ENCODE results near the gene PGBD5.

The PGBD5 gene

DNA sequence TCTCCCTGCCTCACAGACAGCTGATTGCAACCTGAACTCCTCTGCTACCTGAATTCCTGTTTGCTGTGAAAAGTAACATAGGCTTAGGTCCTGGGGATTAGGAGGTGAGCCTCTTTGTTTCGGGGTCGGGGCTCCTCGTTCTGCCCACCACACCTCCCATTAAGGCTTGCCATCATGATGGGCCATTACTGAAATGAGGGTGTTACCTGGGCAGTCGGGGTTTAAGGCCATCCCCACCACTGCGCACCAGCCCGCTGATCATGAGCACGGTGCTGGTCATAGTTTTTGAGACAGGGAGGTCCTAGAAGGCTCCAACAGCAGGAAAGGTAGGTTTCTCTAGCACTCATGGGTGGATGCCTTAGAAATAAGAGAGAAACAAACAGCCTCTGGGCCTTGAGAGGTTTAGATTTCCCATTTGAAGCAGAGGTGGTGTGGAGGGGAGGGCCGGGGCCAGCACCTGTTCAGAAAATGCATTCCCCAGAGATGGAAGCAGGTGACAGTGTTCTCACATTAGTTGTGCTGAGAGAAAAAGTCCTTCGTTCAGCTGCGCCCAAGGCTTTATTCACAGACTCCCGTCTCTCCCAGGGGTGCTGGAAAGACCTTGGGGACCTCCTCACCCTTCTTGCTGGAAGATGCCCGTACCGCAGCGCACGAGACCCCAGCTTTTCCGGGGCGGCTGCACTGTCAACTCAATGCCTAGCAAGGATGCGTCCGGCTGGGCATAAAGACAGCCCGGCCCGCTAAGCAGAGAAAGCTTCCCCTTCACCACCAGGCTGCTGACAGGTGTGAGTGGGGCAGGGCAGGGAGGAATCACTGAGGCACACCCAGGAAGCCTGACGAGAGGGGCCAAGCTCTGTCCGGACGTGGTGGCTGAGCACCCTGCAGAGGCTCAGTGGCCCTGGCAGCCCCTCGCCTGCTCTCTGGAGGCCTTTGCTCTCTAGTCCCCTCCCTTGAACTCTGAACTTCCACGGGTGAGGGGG is 125.5 kb downstream of the PGBD5 start:
- DNase-seq (ENCODE audit: low spot score): no peak

- no peak for DNase-seq (ENCODE audit: low spot score)
These were observed 126.7 kb downstream of the PGBD5 start for GRCh38 chr1:230299191-230300006.

DNA sequence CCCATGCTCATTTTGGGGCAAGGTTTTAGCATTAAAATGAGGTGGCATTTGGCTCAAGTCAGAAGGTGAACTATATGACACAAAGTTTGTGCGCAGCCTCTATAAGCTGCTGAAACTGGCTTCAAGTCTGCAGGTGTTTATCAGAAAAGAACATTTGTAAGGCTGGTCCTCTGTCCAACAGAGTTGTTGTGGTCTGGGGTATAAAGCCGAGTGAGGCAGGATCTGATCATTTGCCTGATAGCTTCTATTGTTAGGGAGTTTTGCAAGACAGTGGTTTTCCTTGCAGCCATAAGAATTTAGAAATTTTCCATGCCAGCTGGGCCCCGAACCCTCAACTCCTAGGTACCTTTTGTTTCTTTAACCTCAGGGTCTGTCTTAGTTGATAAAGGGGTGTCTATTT is 130.8 kb downstream of the PGBD5 start:
- DNase-seq (ENCODE audit: low spot score): no peak

DNA sequence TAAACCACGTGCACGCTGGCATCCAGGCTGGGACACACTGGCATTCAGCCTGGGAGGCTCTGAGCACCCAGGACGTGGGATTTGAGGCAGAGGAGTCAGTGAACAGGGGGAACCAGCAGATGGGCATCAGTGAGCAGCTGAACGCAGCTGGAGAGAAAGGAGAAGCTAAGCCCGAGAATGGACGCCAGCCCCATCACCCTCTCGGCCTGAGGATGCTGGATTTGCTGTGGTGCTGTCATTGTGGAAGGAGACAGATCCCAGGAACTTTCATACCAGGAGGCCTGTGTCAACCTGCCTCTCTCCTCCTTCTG is 132.8 kb downstream of the PGBD5 start:
- no peak for DNase-seq (ENCODE audit: low spot score)

GRCh38 chr1:230292689-230293389 is 133.3 kb downstream of the PGBD5 start:
- no peak for DNase-seq (ENCODE audit: low spot score)

- no peak for DNase-seq (ENCODE audit: low spot score)
These were observed 134.2 kb downstream of the PGBD5 start for GRCh38 chr1:230291731-230292620.

- DNase-seq (ENCODE audit: low spot score): no peak
These were observed 136.8 kb downstream of the PGBD5 start for GRCh38 chr1:230289350-230289644.

- DNase-seq (ENCODE audit: low spot score): no peak
These were observed 137.3 kb downstream of the PGBD5 start for GRCh38 chr1:230288641-230289349.

GRCh38 chr1:230287674-230288315 is 138.3 kb downstream of the PGBD5 start:
- no peak for DNase-seq (ENCODE audit: low spot score)

GRCh38 chr1:230286890-230287269 is 139.3 kb downstream of the PGBD5 start:
- DNase-seq (ENCODE audit: low spot score): no peak

- DNase-seq (ENCODE audit: low spot score): no peak
These were observed 139.8 kb downstream of the PGBD5 start for GRCh38 chr1:230286166-230286889.

DNA sequence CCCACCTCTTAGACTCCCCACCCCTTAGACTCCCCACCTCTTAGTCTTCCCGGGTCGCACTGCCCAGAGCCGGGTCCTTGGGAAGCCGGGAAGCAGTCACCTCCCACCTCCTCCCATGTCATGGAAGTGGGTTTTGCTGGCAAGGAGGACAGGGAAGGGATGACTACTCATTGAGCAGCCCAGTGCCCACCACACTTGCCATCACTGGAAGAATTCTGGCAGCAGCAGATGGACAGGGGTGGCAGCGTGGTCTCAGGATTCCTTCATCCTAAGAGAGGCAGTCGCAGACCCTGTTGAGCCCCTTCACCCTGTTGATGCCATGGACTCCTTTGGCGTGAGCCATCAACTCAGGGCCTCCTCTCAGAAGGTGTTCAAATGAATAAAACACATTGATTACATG is 140.8 kb downstream of the PGBD5 start:
- no peak for DNase-seq (ENCODE audit: low spot score)

DNA sequence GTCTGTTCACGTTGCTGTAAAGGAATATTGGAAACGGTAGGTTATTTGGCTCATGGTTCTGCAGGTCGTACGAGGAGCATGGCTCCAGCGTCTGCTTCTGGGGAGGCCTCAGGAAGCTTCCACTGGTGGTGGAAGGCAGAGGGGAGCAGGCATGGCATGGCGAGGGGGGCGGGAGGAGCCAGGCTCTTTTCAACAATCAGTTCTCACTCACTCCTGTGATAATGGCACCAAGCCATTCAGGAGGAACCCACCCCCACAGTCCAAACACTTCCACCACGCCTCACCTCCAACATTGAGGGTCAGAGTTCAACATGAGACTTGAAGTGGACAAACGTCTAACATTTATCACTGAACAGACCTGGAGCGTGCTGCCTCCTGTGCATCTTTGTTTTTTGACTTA is 141.2 kb downstream of the PGBD5 start:
- DNase-seq (ENCODE audit: low spot score): no peak

DNA sequence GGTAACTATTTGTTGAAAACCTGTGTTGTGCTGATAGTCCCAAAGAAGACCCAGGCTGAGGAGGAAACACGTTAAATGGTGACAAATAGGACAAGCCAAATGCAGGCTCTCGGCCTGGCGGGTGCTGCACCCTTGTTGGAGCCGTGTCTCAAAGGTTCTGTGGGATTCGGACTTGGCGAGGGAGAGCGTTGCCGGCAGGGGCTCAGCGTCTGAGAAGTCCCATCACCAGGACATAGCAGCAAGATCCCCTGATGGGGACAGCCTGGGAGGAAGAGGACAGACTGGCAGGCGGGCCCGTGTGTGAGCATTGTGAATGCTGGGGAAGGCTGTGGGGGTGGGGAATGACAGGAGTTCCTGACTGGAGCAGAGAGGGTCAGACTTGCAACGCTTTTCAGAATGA is 142.5 kb downstream of the PGBD5 start:
- DNase-seq (ENCODE audit: low spot score): no peak

GRCh38 chr1:230282157-230282556 is 144.0 kb downstream of the PGBD5 start:
- no peak for DNase-seq (ENCODE audit: low spot score)

DNA sequence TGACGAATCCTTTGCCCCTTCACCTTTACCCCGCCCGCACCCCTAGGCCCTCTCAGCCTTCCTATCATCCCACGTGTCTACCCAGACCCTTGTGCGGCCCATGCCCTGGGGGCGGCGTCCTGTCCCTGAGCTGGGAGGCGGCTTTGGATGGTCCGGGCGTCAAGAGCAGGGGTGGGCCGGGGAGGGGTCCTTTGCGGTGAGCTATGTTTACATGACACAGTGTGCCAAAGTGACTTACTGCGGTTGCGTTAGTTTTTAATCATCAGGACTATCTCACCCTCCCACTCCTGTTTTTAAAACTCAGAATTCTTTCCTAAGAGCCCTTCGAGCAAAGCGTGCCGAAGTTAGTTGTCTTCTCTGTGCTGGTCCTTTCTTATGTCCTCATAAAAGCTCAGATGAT is 144.6 kb downstream of the PGBD5 start:
- no peak for DNase-seq (ENCODE audit: low spot score)

- no peak for DNase-seq (ENCODE audit: low spot score)
These were observed 145.2 kb downstream of the PGBD5 start for GRCh38 chr1:230280906-230281413.

- DNase-seq (ENCODE audit: low spot score): no peak
These were observed 145.9 kb downstream of the PGBD5 start for GRCh38 chr1:230280054-230280795.

DNA sequence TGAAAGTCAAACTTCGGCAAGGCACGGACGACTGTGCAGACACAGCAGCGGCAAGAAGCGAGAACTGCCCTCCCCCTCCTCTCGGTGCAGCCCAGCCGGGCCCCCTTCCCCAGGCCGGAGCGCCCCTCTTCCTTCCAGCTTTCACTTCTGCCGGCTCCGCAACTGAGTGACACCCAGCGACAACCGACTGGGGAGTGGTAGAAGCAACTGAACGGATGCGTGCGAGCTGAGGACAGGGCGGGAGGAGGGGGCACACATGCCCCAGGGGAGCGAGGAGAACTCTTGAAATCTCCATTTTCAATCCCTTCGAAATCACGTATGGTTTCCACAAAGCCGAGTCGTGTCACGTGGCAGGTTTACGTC is 146.6 kb downstream of the PGBD5 start:
- DNase-seq (ENCODE audit: low spot score): no peak

Measured in HuH-7.5 (cell line).